HCT116 (cell line): Measurements from ENCODE around the gene CHTF18.

Experiments
- CEBPB ChIP-seq: IDR thresholded peaks from 2 replicates; pipeline ENCODE4 v1.6.1; 2012; ENCODE audit warnings: low read depth
- EGR1 ChIP-seq: IDR thresholded peaks from 2 replicates; pipeline ENCODE4 v1.6.1; 2012; ENCODE audit warnings: low read depth
- ELF1 ChIP-seq: IDR thresholded peaks from 2 replicates; pipeline ENCODE4 v1.6.1; 2012; ENCODE audit warnings: low read depth, borderline replicate concordance
- EZH2 ChIP-seq: fragments of 200-600 bp; sonication (generic); IDR thresholded peaks from 2 replicates; pipeline ENCODE4 v1.6.1; 2017; ENCODE audit warnings: antibody characterized with exemption, mixed run types
- FOSL1 ChIP-seq: IDR thresholded peaks from 2 replicates; pipeline ENCODE4 v1.6.1; 2012; ENCODE audit warnings: low read depth
- POLR2A ChIP-seq: IDR thresholded peaks from 2 replicates; pipeline ENCODE4 v1.7.0; 2011; ENCODE audit warnings: borderline replicate concordance; ENCODE audit not compliant: insufficient read depth, insufficient read length; ENCODE audit errors: extremely low read depth
- POLR2AphosphoS5 ChIP-seq: IDR thresholded peaks from 2 replicates; pipeline ENCODE4 v1.6.1; 2011; ENCODE audit warnings: mild to moderate bottlenecking, low read depth, low read length, moderate library complexity
- RAD21 ChIP-seq: IDR thresholded peaks from 2 replicates; pipeline ENCODE4 v1.6.1; 2012; ENCODE audit warnings: low read depth, mild to moderate bottlenecking
- SRF ChIP-seq: IDR thresholded peaks from 2 replicates; pipeline ENCODE4 v1.6.1; 2012; ENCODE audit warnings: low read depth
- YY1 ChIP-seq: IDR thresholded peaks from 2 replicates; pipeline ENCODE4 v1.6.1; 2011; ENCODE audit warnings: low read length, low read depth, moderate library complexity, mild to moderate bottlenecking; ENCODE audit not compliant: insufficient replicate concordance; ENCODE audit errors: extremely low read depth
- ZNF274 ChIP-seq: fragments of 200-500 bp; sonication (Bioruptor generic); IDR thresholded peaks from 2 replicates; pipeline ENCODE4 v1.6.1; 2014; ENCODE audit warnings: mild to moderate bottlenecking, low read depth, low read length, inconsistent platforms
- TF ChIP-seq, protein P1 (sequence below), 3 experiments: fragments of 200-600 bp in 1 of 3; sonication (generic) in 1 of 3; IDR thresholded peaks in 2 of 3; conservative IDR thresholded peaks in 1 of 3; 2 replicates each; pipeline ENCODE4 v1.5.1; 2012 to 2017; ENCODE audit warnings: low read depth in 2 of 3, low read length in 2 of 3, antibody characterized with exemption in 1 of 3, borderline replicate concordance in 1 of 3, control low read depth in 1 of 3, mild to moderate bottlenecking in 1 of 3, mixed read lengths in 1 of 3, mixed run types in 1 of 3, moderate library complexity in 1 of 3; ENCODE audit not compliant: insufficient read depth in 1 of 3
- TF ChIP-seq, protein P2 (sequence below): IDR thresholded peaks from 2 replicates; pipeline ENCODE4 v1.6.1; 2012; ENCODE audit warnings: low read depth
- TF ChIP-seq, protein P3 (sequence below): IDR thresholded peaks from 2 replicates; pipeline ENCODE4 v1.6.1; 2012

- TF ChIP-seq EZH2 (no peak), POLR2AphosphoS5 (no peak), FOSL1 (no peak), ZNF274 (no peak), YY1 (no peak), POLR2A (no peak), SRF (no peak), CEBPB (no peak), RAD21 (no peak), ELF1 (no peak), EGR1 (no peak)
- TF ChIP-seq, protein P1, sequence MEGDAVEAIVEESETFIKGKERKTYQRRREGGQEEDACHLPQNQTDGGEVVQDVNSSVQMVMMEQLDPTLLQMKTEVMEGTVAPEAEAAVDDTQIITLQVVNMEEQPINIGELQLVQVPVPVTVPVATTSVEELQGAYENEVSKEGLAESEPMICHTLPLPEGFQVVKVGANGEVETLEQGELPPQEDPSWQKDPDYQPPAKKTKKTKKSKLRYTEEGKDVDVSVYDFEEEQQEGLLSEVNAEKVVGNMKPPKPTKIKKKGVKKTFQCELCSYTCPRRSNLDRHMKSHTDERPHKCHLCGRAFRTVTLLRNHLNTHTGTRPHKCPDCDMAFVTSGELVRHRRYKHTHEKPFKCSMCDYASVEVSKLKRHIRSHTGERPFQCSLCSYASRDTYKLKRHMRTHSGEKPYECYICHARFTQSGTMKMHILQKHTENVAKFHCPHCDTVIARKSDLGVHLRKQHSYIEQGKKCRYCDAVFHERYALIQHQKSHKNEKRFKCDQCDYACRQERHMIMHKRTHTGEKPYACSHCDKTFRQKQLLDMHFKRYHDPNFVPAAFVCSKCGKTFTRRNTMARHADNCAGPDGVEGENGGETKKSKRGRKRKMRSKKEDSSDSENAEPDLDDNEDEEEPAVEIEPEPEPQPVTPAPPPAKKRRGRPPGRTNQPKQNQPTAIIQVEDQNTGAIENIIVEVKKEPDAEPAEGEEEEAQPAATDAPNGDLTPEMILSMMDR (IDR thresholded peaks at IDR 0.05 in 2 of 3, conservative IDR thresholded peaks at IDR 0.05 in 1 of 3; ENCODE audit: borderline replicate concordance in 1 of 3, insufficient read depth in 1 of 3, low read depth in 2 of 3, low read length in 2 of 3) = no peak
- TF ChIP-seq, protein P2, sequence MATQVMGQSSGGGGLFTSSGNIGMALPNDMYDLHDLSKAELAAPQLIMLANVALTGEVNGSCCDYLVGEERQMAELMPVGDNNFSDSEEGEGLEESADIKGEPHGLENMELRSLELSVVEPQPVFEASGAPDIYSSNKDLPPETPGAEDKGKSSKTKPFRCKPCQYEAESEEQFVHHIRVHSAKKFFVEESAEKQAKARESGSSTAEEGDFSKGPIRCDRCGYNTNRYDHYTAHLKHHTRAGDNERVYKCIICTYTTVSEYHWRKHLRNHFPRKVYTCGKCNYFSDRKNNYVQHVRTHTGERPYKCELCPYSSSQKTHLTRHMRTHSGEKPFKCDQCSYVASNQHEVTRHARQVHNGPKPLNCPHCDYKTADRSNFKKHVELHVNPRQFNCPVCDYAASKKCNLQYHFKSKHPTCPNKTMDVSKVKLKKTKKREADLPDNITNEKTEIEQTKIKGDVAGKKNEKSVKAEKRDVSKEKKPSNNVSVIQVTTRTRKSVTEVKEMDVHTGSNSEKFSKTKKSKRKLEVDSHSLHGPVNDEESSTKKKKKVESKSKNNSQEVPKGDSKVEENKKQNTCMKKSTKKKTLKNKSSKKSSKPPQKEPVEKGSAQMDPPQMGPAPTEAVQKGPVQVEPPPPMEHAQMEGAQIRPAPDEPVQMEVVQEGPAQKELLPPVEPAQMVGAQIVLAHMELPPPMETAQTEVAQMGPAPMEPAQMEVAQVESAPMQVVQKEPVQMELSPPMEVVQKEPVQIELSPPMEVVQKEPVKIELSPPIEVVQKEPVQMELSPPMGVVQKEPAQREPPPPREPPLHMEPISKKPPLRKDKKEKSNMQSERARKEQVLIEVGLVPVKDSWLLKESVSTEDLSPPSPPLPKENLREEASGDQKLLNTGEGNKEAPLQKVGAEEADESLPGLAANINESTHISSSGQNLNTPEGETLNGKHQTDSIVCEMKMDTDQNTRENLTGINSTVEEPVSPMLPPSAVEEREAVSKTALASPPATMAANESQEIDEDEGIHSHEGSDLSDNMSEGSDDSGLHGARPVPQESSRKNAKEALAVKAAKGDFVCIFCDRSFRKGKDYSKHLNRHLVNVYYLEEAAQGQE = no peak
- TF ChIP-seq, protein P3, sequence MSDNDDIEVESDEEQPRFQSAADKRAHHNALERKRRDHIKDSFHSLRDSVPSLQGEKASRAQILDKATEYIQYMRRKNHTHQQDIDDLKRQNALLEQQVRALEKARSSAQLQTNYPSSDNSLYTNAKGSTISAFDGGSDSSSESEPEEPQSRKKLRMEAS = no peak
Observed at GRCh38 chr16:830871-831570, 42.6 kb downstream of the CHTF18 start.
